ENCODE data around the gene RIC8A.
A peak's percentile ranks its signal among the peaks of the same experiment; 100 is the strongest.
"Not testable (repeated sequence)": the region's sequence is repeated elsewhere in the genome, so short reads cannot be mapped to it uniquely, and the experiment has no call there.

Gene RIC8A

DNA sequence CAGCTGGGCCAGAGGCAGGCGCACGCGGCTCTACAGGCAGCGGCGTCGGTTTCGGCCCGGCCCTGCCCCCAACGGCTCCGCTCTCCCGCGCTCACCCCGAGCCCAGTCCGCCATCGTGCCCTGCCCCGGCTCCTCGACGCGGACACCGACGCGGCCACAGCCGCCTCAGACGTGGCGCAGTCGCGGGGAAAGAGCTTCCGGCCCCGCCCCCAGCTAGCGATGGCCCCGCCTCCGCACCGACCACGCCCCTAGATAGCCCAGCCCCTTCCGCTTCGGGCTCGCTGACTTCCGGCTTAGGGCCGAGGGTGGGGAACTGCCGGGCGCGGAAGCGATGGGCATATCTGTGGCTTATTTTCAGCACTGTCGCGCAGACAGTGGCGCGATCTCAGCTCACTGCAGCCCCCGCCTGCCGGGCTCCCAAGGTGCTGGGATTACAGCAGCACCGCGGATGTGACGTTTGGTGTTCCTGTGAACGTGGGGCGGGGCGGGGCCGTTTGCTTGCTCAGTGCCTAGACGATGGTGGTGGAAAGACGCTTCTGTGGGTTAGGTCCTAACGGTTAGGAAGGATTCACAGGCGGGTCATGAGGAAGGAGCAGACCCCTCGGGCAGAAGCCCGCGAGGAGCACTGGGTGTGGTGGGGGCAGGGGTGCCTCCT lies at the start of gene RIC8A, which contains the start of gene BET1L:
RIC8A (plus strand) TSS at position 501 of the 655 bp plus-strand sequence. CDS start 1,147 bp downstream, outside the sequence.
BET1L (minus strand) TSS at position 192 of the 655 bp plus-strand sequence; CDS start at position 114, 78 bp downstream.
- intact Hi-C loops (cut with DNase I): loop anchor here (2.0 kb wide), 1 partner anchor 29 kb away; the partner anchor contains the start of genes PSMD13 and SIRT3
- DNase-seq: peak; percentile 93 to 100 (median 98)

DNA sequence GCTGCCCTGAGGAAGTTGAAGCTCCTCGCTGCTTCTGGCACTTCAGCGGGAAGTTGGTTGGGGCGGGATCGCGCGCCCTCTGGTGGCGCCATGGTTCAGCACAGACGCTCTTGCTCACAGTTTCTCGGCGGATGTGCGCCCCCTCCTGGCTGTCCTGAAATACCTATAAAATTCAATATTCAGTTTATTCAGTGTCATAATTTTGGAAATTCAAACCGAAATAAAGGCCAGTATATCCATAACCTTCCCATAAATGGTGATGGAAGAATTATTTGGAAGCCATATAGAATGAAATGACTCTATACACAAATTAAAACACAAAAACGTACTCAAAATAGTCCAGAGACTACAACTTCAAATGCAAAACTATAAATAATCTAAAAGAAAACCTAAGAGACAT lies 27.3 kb upstream of the RIC8A start:
- intact Hi-C loops (cut with DNase I); DNase-seq: not testable (repeated sequence)

DNA sequence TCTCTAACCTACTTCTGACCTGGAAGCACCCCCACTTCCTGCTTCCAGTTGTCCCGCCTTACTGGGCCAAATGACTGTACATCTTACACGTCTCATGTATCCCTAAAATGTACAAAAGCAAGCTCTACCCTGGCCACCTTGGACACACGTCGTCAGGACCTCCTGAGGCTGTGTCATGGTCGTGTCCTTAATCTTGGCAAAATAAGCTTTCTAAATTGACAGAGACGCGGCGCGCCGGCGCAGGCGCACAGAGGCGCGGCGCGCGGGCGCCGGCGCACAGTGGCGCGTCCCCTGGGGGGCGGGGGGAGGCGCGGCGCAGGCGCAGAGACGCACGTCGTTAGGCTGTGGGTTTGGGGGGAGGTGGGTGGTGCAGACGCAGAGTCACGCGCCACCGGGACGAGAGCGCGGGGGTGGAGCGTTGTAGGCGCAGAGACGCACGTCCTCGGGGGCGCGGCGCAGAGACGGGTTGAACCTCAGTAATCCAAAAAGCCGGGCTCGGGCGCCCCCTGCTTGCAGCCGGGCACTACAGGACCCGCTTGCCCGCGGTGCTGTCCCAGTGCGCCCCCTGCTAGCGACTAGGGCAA lies 18.2 kb upstream of the RIC8A start:
- intact Hi-C loops (cut with DNase I): not testable (repeated sequence)
- DNase-seq: peak in 9 of 10 donors; percentile 8 to 94 (median 49)

DNA sequence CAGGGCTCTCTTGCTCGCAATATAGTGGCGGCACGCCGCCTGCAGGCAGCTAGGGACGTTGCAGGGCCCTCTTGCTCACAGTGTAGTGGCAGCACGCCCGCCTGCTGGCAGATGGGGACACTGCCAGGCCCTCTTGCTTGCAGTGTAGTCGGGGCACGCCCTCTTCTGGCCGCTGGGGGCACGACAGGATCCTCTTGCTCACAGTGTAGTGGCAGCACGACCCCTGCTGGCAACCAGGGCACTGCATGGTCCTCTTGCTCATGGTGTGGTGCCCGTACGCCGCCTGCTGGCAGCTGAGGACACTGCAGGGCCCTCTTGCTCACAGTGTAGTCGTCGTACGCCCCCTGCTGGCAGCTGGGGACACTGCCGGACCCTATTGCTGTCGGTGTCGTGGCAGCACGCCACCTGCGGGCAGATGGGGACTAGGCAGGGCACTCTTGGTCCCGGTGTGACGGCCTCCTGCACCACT lies 17.6 kb upstream of the RIC8A start:
- DNase-seq: peak in 7 of 10 donors; percentile 10 to 87 (median 39)
- intact Hi-C loops (cut with DNase I): not testable (repeated sequence)

DNA sequence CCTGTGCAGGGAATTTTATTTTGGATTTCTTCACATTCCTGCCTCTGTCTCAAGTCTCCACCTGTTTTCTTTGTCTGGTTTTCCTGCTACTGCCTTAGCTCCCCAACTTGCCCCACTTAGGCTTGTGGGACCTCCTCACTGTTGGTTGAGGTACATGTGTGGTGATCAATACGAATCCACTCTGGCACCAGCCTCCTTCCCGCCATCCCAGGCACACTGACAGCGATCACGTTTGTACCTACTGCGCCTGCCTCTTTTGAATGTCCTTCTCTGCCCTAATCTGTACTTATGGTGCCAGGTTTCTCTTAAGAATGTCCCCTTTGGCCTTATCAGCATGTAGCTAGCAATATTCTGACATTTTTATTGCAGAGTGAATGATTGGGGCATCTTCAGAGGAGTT lies 17.0 kb upstream of the RIC8A start:
- DNase-seq: peak in 2 of 10 donors; percentile 21 to 79
- intact Hi-C loops (cut with DNase I): not testable (repeated sequence)

DNA sequence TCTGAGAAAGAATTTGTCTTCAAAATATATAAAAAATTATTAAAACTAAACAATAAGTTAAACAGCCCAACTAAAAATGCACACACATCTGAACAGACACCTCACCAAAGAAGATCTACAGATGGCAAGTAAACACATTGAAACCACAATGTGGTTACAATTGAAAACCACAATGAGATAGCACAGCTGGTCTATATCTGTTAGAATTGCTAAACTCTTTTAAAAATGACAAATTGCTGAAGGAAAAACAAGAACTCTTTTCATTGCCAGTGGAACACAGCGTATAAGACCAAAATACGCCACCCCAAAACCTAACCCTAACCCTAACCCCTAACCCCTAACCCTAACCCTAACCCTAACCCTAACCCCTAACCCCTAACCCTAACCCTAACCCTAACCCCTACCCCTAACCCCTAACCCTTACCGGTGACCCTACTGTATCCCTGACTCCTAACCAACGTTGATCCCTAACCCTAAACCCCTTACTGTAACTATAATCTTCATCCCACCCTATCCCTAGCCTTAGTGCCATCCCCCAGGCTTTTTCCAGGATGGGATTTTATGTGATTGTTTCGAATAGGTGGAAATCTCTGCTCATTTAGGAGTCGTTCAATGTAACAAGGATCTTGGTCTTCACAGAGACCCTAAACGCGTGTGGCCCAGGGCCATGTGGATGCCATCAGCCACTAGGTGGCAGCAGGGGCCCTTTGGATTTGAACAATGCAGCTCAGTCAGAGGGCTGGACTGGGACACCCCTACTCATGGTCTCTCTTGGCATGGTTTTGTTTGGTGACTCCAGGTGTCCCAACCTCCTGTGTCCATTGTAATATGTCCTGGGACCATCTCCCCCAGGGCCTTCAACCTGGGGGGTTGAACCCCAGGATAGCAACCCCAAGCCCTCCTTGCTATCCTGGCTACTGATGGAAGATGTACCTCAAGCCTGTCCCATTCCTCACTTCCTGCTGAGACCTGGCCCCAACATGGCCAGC lies 15.7 kb upstream of the RIC8A start:
- intact Hi-C loops (cut with DNase I): not testable (repeated sequence)
- peak in 7 of 10 donors; percentile 9 to 79 (median 39) for DNase-seq

DNA sequence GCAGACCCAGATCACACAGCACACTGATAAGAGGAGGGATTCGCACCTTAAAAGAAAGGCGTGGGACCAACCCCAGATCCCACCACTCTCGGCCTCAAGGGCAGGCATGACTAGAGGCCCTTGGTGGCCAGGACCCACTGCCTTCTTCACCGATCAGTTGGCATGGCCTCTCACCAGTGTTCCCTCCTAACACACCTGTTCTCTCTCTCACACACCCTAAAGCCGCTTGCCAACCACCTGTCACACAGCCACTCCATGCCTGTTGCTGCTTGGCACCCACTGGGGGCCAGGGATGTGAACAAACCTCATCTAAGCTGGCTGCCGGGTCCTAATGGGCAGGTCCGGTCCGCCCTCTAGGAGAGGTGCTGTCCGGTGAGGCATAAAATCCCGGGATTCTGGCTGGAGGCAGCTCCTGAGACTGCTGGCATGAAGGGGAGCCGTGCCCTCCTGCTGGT lies 14.8 kb upstream of the RIC8A start, which contains the start of gene SCGB1C1:
SCGB1C1 (plus strand) TSS at position 405 of the 455 bp plus-strand sequence; CDS start at position 427, 22 bp downstream.
- DNase-seq; intact Hi-C loops (cut with DNase I): not testable (repeated sequence)

DNA sequence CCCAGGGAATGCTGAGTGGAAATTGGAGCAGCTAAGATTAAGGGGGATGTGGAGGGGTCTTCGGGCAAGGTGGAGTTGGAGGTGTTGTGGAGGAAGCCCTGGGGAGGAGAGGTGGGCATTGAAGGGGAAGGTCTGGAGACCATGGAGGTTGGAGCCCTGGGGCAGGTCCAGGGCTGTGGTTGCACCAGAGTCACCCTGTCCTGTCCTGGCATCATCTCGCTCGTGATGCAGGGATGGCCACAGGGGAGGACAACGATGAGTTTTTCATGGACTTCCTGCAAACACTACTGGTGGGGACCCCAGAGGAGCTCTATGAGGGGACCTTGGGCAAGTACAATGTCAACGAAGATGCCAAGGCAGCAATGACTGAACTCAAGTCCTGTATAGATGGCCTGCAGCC lies 14.0 kb upstream of the RIC8A start:
- intact Hi-C loops (cut with DNase I): not testable (repeated sequence)
- DNase-seq: peak in 5 of 10 donors; percentile 2 to 75 (median 12)

DNA sequence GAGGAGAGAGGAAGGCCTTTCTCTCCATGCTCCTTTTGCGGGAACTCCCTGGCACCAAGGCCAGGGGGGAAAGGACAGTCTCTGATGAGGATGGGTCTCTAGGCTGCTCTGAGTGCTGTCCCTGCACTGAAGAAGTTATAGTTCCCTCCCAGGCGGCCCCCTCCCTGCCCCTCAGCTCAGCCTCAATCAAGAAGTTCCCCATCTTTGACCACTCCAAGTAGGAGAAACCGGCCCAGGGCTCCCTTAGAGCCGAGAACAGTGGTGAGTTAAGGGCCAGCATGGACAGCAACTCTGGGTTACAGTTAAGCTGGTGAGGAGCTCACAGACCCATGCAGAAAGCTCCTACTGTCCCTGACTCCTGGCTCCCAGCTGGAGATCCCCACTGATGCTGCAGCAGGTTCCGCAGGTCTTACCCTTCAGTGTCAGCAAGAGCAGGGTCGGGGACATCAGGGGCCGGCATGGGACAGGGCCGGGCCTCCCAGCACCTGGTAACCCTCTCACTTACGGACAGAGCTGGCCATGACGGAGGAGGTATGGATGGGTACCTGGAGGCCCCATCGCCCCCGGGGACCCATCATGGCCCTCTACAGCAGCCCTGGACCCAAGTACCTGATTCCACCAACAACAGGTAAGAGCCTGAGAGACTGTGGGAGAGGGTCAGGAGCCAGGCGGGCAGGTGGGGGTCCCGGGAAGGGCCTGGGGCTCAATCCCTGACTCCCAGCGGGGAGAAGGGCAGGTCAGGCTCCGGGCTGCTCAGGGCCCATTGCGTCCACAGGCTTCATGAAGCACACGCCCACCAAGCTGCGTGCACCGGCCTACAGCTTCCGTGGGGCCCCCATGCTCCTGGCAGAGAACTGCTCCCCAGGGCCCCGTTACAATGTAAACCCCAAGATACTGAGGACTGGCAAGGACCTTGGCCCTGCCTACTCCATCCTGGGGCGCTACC lies 10.4 kb upstream of the RIC8A start:
- intact Hi-C loops (cut with DNase I): no loop called here
- DNase-seq: peak in 3 of 10 donors; percentile 63 to 66 (median 64)

DNA sequence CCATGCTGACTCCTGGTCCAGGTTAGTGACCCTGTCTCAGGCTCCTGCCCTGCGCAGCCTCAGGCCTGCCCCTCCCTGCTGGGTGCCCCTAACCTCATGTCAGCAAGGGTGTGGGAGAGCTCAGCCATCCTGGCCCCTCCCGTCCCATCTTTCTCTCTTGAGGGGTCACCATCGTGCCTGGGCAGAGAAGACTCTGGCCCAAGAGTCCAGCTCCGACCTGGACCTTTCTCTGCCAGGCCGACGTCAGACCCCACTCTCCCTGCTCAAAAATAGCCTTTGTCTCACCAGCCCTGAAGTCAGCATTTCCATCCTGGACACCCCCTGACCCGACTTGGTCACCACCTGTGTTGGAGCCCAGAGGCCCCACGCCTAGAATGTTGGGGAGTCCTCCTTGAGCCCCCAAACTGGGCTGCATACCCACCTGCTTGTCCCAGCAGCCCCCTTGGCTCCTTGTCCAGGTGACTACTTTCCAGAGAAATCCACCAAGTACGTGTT lies 9.7 kb upstream of the RIC8A start:
- intact Hi-C loops (cut with DNase I): no loop called here
- DNase-seq: peak in 4 of 10 donors; percentile 5 to 72 (median 60)

DNA sequence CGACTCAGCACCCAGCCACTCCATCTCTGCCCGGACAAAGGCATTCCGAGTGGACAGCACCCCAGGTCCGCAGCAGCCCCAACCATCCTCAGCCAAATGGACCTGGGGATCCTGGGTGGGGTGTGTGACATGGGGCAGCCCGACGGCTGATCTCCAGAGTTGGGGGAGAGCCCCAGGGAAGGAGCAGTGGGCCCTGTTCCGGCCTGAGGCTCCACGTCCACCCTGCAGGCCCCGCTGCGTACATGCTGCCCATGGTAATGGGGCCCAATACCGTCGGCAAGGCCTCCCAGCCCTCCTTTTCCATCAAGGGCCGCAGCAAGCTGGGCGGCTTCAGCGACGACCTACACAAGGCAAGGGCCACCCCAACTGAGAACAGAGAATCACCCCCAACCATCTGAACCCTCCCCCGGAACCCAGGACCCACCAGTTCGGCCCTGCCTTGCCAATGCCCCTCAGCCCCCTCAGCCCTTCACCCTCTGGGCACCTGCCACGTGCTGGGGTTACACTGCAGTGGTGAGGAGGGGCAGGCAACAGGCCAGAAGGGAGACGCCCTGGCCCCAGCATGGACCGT lies 9.2 kb upstream of the RIC8A start:
- intact Hi-C loops (cut with DNase I): no loop called here
- peak in 5 of 10 donors; percentile 8 to 61 (median 34) for DNase-seq

DNA sequence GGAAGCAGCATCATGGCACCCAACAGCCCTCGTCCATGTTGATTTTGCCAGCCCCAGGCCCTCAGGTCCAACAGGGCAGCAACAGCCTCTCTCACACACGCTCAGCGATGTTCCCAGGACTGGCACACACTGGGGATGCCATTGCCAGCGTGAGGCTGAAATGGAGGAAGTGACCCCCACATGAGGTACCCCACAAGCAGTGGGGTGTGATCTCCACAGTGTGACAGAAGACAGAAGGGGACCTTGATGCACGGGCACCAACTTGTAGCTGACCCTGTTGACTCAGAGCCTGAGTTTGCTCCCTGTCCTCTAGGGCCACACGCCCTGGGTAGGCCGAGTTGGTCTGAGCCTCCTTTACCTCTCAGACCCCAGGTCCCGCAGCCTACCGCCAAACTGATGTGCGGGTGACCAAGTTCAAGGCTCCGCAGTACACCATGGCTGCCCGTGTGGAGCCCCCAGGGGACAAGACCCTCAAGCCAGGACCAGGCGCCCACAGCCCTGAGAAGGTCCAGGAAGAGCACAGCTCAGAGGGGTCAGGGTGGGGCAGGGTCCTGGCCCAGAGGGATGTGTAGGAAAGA lies 8.4 kb upstream of the RIC8A start:
- intact Hi-C loops (cut with DNase I): no loop called here
- peak in 3 of 10 donors; percentile 2 to 80 (median 52) for DNase-seq

DNA sequence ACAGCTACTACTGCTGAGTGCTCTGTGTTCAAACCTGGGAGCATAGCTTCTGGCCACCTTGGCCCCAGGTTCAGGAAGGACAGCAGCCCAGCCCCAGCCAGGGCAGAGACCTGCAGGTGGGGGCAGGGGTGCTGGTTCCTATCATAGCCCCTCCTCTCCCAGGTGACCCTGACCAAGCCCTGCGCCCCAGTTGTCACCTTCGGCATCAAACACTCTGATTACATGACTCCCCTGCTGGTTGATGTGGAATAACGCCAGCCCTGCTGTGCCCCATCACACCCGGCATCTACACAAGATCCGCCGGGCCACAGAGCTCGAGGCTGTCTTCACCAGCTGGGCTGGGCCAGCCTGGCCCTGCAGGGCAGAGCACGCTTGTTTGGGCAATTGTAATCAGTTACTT lies 7.7 kb upstream of the RIC8A start:
- intact Hi-C loops (cut with DNase I): no loop called here
- DNase-seq: peak in 3 of 10 donors; percentile 7 to 71 (median 27)

DNA sequence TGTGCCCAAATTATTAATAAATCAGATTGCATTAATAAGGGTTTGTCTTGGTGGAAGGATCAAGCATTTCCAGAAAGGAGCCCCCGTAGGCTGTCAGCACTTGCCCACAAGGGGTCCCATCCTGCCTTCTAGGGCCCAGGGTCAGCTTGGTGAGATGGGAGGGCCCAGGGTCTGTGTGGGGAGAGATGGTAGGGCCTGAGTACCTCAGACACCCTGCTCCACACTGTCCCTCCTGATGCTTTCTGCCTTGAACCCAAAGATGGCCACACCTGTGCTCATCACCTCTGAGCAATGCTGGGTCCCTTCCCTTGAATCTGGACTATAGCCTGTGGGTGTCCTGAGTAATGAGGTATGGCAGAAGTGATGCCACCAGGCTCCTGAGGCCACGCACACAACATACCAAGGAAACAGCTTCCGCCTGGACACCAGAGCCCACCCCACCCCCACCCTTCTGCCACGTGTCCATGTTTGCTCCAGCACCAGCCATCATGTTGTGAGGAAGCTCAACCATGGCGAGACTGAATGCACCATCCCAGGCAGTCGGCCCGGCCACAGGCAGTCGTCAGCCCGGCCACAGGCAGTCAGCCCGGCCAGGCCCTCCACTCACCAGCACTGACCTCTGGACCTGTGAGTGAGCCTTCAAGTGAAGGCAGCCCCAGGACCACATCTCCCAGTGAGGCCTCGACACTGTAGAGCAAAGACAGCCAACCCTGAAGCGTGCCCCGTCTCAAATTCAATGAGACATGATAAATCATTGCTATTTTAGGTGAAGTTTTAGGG lies 7.1 kb upstream of the RIC8A start:
- DNase-seq: peak in 3 of 10 donors; percentile 4 to 68 (median 67)
- intact Hi-C loops (cut with DNase I): no loop called here

DNA sequence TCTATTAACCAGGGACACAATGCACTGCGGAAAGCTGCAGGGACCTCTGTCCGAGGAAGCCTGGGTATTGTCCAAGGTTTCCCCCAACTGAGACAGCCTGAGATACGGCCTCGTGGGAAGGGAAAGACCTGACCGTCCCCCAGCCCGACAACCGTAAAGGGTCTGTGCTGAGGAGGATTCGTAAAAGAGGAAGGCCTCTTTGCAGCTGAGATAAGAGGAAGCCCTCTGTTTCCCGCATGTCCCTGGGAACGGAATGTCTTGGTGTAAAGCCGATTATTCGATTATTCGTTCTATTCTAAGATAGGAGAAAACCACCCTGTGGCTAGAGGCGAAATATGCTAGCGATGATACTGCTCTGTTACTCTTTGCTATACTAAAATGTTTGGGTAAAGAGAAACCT lies 5.5 kb upstream of the RIC8A start:
- peak in 2 of 10 donors; percentile 17 to 38 for DNase-seq
- intact Hi-C loops (cut with DNase I): no loop called here

DNA sequence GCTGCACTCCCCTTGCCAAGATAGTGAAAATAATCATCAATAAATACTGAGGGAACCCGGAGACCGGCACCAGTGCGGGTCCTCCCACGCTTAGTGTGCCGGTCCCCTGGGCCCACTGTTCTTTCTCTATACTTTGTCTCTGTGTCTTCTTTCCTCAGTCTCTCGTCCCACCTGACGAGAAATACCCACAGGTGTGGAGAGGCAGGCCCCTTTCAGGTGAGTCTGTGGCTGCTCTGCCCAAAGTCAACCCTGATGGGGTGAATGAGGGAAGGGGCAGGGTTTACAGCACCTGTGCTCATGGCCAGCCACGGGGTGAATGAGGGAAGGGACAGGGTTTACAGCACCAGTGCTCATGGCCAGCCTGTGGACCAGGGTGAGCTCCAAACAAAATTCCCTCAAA lies 5.0 kb upstream of the RIC8A start:
- DNase-seq: peak in 3 of 10 donors; percentile 3 to 62 (median 29)
- intact Hi-C loops (cut with DNase I): no loop called here

All from posterior cingulate gyrus (tissue), 11 donors.